Glomerular endothelial cell (primary cell): ENCODE data around the gene SMCHD1. TPM values are rescaled to one million over a fixed set of nuclear protein-coding genes. Genes with fewer than 3 reads are reported as not detected.
"Not testable (repeated sequence)": the region's sequence is repeated elsewhere in the genome, so short reads cannot be mapped to it uniquely, and the experiment has no call there.

Source experiments
- DNase-seq: peaks from one replicate; pipeline ENCODE4 v3.0.0-alpha.2; 2011; ENCODE audit warnings: low read depth, low spot score; ENCODE audit errors: extremely low read depth
- total RNA-seq: library from RNA; depleted of rRNA; stranded (reverse); fragments of >200 nt; gene quantifications from 2 replicates; pipeline ENCODE4 v1.2.3, GENCODE V29; 2015

Gene SMCHD1
- total RNA-seq, 1 donor from 2014 or later = 34.5 TPM

GRCh38 chr18:2656981-2657512 is 1.5 kb downstream of the SMCHD1 start:
- DNase-seq = no peak

- DNase-seq = no peak
These were observed 2.4 kb downstream of the SMCHD1 start for GRCh38 chr18:2657788-2658458.

GRCh38 chr18:2660849-2661248 is 5.3 kb downstream of the SMCHD1 start:
- not testable (repeated sequence) for DNase-seq

GRCh38 chr18:2662288-2662687 is 6.8 kb downstream of the SMCHD1 start:
- DNase-seq = not testable (repeated sequence)

GRCh38 chr18:2662990-2663389 is 7.5 kb downstream of the SMCHD1 start:
- DNase-seq = no peak

- no peak for DNase-seq
These were observed 16.9 kb downstream of the SMCHD1 start for GRCh38 chr18:2672410-2672809.

- no peak for DNase-seq
These were observed 17.3 kb downstream of the SMCHD1 start for GRCh38 chr18:2672872-2673271.

GRCh38 chr18:2678933-2679332 is 23.4 kb downstream of the SMCHD1 start:
- DNase-seq = not testable (repeated sequence)

- DNase-seq = no peak
These were observed 24.8 kb downstream of the SMCHD1 start for GRCh38 chr18:2680216-2680792.

GRCh38 chr18:2681993-2682603 is 26.6 kb downstream of the SMCHD1 start:
- no peak for DNase-seq

GRCh38 chr18:2683055-2683454 is 27.5 kb downstream of the SMCHD1 start:
- no peak for DNase-seq

GRCh38 chr18:2686349-2686968 is 30.9 kb downstream of the SMCHD1 start:
- no peak for DNase-seq

GRCh38 chr18:2687390-2688001 is 32.0 kb downstream of the SMCHD1 start:
- no peak for DNase-seq

GRCh38 chr18:2692508-2692907 is 37.0 kb downstream of the SMCHD1 start:
- no peak for DNase-seq

GRCh38 chr18:2697184-2697583 is 41.7 kb downstream of the SMCHD1 start:
- no peak for DNase-seq

GRCh38 chr18:2699001-2699400 is 43.5 kb downstream of the SMCHD1 start:
- DNase-seq = no peak

- no peak for DNase-seq
These were observed 49.0 kb downstream of the SMCHD1 start for GRCh38 chr18:2704541-2704940.

GRCh38 chr18:2706903-2707302 is 51.4 kb downstream of the SMCHD1 start:
- no peak for DNase-seq

- no peak for DNase-seq
These were observed 52.1 kb downstream of the SMCHD1 start for GRCh38 chr18:2707551-2708168.

GRCh38 chr18:2709316-2709715 is 53.8 kb downstream of the SMCHD1 start:
- DNase-seq = no peak

- no peak for DNase-seq
These were observed 58.6 kb downstream of the SMCHD1 start for GRCh38 chr18:2714140-2714539.
